ENCODE data around the gene HOXC13.

GRCh38 chr12:53971129-53971528, 32.5 kb downstream of the HOXC13 start:
- no peak for TF ChIP-seq CTCF (conservative IDR thresholded peaks at IDR 0.05; ENCODE audit: low read length)
- 0 out of 2 replicates have a peak, but pooled peaks have one; percentile 8 for TF ChIP-seq EZH2phosphoT487 (IDR thresholded peaks at IDR 0.05; ENCODE audit: borderline replicate concordance, low read depth, low read length)
